Activated CD4-positive, alpha-beta T cell treated with anti-CD3 and anti-CD28 coated beads, Interleukin-2, amount 50 U/mL, for 1 hour (primary cell): Measurements from ENCODE around the gene PARD3B.

ENCODE experiments used
- DNase-seq: peaks from one replicate; pipeline ENCODE4 v3.0.0-alpha.2; 2020

PARD3B gene

DNA sequence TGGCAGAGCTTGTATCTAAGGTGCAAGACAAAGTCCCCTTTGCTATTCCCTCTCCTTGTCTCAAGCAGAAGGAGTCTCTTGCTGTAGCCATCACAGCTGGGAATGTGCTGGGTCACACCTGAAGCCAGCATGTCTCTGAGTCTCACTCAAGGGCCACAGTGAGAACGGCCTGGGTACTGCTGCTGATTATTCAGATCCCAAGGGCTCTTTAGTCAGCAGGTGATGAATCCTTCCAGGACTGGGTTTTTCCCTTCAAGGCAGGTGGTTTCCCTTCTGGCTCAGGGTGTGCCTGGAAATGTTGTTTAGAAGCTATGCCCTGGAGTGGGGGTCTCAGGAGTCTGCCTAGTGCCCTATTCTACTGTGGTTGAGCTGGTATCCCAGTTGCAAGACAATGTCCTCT, 356.3 kb downstream of the PARD3B start:
- no peak for DNase-seq

DNA sequence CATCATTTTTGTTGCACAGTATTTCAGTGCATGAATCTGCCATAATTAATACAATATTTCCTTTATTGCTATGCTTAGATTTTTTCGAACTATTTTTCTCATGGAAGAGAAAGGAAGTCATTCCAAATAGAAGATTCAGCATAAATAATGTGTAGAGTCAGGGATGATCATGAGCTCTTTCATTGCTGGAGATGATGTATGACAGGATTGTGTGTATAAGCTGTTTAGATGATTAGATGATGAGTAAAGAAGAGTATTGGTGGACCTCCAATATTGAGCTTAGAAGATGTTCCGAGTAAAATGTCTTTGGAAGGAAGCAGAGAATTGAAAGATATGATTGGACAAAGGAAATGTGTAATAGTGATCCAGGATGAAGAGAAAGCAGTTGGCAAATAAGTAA, 364.5 kb downstream of the PARD3B start:
- DNase-seq, result no peak

DNA sequence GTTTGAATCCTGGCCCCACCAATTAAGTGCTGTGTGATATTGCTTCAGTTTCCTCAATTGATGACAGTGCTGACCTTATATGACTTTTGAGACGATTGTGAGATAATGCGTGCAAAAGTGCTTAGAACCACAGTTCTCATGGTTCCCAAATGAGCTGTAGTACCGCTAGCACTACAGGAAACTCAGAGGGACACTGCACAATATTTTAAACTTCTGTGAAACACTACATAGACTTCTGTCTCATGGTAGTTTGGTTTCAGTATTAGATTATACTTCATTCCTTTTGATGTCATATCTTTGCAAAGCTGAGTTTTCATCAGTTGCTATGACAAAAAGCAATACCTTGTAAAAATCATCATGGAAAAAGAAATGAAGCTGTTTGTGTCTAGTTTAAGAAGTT, 368.0 kb downstream of the PARD3B start:
- DNase-seq, result no peak

DNA sequence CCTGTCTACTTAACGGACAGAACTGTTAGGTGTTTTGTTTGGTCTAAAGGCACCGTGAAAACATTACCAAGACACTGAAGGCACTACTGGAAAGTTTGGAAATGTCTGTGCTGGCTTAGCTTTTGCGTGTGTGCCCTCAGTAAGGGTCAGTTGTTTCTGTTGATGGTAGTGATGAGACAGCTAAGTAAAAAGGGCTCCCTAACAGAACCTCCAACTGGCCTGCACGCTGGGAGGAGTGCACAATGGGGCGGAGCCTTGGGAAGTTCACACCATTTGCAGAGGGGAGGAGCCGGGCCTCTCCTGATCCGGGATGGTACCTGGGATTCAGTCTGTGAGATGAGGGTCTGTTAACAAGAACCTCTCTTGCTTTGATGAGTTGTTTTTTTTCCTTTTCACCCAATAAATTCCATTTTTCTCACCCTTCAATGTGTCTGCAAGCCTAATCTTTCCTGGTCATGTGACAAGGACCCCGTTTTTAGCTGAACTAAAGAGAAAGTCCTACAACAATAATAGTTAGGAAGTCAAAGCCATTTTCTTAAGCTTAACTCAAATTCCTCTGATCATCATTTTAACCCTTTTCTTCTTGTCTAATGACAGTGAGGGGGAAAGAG, 368.7 kb downstream of the PARD3B start:
- DNase-seq, result no peak

DNA sequence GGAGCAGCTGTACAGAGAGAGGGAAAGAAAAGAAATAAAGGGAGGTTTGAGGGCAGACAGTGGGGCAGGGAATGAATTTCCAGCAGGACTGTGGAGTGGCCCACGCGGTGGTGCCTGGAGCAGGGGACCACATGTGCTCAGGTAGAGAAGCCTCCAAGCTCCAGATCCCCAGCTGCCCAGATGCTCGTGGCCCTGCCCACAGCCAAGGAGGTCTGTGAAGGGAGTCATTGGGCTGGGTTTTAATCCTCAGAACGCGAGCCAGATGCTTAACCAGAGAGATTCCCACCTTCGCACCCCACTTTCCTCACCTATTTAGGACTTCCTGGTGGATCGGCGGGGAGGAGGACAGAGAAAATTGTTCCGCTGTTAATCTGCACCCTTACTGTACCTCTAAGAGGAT, 369.4 kb downstream of the PARD3B start:
- no peak for DNase-seq

DNA sequence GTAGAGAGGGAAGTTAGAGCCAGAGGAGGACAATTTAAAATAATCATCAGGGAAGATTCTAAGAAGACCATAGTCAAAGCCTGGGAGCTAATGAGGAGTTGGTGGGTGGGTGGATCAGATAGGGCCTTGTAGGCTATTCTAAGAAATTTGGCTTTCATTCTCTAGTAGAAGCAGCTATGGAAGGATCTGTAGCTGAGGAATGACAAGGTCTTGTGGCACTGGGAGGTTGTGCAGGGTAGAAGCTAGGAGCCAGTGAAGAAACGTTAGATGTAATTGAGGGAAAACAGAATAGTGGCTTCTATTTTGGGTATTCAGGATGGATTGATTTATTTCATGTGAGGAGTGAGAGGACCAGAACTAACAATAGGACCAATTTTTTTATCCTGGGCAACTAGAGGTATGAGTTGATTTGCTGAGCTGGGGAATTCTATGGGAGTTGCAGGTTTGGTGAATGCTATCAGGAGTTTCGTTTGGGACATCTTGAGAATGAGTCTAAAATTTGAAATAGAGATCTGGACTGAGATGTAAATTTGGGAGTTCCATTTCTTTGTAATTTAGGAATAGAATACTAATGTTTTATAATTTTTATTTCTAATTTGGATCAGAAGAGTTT, 371.9 kb downstream of the PARD3B start:
- no peak for DNase-seq

DNA sequence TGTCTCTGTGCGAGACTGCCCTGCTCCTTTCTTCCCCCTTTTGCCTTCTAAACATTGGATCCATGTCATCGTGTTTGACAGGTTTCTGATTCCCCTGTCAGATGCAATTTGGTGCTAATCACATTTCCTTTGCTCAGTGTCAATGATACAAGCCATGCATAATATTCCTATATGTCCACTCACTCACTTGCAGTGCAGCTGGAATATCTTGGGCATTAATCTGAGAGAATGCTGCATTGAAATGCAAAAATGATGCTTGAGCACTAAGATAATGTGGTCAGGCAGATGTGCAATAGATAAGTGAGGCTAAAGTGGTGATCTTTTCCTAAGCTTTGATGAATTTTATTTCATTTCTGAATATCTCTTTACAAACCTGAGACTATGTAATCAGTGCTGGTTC, 375.5 kb downstream of the PARD3B start:
- DNase-seq, result no peak

DNA sequence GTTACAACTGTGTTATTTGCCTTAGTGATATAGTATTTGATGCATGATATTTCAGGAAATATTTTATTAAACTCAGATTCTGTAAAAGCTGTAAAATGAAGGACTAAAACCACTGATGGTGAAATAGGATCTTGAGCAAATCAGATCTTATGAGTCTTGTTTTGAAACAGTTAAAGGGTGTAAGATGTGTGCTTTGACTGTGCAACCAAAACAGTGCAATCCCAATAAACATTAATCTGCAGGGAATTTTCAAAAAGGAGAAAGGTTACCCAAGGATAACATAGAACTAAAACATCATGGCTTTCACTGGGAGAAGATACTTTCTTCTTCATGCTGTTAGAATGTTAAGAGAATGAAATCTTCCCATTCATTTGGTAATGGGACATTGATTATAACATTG, 378.7 kb downstream of the PARD3B start:
- DNase-seq, result no peak

DNA sequence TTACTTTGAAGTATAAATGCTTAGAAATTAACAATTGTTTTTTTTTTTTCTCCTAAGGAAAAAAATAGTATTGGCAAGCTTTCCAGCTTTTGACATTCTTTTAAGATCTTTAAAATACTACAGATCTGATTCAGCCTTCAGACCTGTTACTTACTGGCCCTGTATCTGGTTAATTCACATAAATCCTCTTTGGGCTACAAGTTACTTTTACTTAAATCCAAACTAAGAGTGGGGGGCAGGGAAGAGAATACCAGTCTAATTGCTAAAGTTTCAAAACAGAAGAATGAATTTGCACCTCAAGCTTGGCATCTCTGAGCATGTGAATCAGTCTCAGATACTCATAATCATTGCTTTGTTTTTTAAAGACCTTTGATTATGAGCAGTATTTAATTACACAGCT, 386.3 kb downstream of the PARD3B start:
- no peak for DNase-seq

DNA sequence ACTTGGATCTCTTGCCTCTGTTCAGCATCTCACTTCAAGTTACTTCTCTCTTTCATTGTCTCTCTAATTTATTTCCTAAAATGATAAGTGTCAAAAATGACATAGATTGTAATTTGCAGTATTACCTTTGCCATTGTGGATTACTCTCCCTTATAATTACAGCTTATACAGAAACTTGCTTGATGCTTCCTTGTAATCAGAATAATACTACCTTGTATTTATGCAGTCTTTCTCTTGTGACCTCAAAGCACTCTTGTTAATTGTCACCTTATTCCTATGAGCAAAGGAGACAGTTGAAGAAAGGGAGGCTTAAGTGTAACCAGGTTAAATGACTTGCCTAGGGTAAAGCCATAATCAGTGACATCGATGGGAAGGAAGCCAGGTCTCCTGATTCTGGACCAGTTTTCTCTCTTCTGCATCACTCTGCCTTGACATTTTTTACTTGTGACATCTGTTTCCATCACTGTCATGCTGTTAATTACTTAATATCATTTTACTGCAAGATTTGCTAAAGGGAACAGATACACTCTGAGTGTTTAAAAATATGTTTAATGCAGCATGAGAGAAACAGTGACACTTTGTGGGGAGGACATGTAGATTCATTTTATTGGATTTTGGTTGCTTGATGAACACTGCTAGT, 388.6 kb downstream of the PARD3B start:
- DNase-seq, result no peak

DNA sequence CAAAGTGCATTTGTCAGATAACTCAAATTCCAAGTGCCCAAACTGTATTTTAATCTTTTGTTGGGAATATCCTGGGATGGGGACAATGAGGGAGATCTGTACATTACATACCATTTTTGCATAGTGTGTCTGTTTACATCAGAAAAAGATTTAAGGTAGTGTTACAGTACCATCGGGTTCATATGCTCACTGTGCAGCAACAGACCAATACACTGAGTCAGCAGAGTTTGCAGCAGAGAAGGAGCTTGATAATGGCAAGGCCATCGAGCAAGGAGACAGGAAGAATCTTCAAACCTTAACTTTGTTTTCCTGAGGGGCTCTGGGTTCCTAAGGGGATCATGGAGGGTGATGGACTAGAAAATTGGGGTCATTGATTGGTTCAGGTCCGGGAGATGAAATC, 399.7 kb downstream of the PARD3B start:
- DNase-seq, result no peak

DNA sequence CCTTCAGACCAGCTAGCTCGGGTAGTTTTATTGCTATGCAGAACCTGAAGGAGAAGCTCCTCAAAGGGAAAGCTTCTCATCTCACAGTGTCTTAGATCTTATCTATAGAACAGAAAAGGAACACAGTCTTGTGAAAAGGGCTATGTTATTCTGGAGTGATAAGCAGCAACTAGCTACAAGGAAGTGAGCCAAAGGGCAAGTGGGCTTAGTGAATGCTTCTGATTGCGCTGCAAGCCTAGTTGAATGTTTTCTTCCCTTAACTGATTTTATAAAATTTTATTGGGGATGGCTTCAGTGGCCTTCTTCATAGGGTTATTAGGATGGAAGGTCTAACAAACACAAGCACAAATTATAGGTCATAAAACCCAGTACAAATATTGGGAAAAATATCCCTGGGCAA, 400.1 kb downstream of the PARD3B start:
- DNase-seq, result no peak

DNA sequence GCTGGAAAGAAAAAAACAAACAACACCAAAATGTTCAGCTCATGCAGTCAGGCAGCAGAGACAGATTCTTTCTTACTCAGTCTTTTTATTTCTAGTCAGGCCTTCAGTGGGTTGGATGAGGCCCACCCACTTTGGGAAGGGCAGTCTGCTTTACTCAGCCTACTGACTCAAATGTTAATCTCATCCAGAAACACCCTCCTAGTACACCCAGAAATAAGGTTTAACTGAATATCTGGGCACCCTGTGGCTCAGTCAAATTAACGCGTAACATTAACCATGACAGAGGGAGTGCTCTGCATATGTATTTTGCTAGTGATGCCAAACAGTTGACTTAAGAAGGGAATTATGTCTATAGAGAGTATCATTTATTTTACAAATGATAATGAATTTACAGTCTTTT, 401.6 kb downstream of the PARD3B start:
- DNase-seq, result no peak

DNA sequence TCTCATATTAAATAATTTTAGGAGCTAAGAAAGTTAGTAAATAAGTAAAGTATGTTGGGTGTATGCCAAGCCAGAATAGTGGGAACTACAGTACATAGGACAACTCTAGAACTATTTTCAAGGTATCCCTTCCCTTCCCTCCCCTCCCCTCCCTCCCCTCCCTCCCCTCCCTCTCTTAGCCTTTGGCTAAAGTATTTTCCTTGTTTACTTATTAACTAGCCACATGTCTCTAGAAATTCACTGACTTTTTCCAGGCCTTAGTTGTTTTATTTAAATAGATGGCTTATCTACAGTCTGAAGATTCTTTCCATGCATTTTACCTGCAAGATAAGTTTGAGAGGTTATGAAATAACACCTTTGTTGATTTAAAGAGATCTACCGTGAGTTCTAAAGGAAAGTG, 402.1 kb downstream of the PARD3B start:
- DNase-seq, result no peak

DNA sequence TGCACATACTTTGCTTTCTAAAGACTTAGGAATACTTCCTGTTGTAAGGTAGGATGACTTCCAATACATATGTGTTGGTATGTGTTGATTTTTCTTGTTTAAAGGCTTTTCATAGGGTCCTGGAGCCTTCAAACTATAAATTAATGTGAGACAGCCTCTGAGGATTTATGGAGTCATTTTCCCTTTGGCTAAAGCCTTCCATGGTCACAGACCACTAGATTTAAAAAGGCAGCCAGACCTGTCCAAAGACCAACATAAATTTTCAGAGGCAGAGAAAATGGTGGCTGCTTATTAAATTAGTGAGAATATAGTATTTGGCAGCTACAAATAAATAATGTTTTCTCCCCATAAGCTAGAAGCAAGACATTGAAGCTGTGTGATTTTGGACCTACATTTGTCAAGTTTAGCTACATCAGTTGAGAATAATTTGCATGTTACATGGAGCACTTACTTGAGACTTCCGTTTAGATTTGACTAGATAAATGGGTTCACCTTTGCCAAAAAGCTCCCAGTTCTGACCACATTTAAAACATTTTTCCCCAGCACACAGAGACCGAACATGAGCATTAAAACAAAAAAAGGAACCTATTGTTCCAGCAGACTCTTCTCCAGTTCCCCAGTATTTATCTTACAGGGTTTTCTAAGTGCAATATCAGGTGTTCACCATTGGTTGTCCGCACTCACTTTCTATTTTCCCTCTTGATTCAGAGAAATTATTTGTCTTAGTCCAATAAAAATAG, 402.9 kb downstream of the PARD3B start:
- DNase-seq, result no peak

DNA sequence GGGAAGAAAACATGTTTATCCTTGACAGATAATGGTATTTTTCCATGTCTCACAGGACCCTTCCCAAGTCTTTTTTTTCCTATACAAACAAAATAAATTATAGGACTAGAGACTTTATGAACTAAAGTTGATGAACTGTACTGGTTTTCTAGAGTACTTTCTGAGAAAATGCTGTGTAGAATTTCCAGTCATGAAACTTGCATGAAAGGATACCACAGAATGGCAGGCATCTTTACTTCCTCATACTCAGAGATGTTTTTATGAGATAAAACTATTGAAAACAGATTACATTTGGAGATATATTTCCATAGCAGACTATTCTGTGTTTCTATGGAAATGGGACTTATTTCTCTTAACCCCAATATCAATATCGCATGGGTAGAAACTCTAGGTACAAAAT, 403.5 kb downstream of the PARD3B start:
- DNase-seq, result no peak

DNA sequence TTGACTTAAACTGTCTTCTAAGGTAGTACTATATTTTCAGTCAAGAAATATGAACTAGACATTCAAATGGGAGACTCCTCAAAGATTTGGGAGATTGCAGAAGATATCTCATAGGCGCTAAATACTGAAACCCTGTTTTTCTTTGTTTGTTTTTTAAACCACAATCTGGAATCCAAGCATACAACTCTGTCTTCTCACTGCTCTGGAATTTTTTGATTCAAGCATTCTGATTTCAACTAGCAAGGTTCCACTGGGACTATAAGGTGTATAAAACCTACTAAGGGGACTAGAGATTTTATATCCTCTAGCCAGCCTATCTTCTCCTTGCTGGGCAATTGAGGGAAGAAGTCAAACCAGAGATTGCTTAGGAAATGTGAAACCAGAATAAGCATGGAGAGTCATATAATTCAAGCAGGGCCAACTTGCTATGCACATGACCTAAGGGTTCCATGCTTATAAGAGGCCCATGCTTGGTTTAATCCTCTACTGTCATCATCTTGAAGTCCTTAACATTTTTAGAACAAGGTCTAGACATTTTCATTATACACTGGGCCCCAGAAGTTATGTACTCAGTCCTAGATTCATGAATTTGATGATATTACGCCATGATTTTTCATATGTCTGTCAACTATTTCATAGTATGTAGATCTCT, 405.5 kb downstream of the PARD3B start:
- no peak for DNase-seq

DNA sequence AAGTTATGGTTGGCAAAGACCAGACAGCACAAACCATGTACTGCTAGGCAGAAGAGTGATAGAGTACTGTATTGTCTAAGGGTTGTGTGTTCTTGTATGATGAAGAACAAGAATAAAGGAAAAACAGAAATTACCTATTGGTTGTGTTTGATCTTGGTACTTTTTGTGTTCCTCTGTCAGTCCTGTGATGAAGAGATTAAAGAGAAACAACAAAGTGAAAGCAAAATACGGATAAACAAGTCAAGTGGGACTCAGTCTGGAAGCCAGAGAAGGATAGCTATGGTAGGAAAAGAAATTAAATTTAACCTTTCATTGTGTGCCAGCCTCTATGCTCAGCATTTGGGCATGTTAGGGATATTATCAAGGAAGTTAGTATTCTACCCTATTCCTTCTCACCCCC, 413.1 kb downstream of the PARD3B start:
- DNase-seq, result no peak

DNA sequence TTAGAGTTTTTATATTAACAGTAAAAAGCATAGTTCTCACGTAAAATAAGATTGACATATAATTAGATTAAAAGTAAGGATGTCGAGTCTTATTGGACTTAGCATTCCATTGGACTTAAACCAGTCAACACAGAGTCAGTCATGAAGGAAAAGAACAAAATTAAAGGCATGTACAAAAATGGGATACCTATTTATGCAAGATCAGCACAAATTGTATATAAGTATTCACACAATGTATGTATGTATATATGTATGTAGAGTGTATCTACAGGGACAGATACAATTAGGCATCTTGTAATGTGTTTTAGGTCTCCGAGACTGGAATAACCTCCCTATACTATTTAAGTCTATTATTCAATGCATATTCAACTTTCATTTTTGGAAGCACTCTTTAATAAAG, 419.1 kb downstream of the PARD3B start:
- DNase-seq, result no peak

DNA sequence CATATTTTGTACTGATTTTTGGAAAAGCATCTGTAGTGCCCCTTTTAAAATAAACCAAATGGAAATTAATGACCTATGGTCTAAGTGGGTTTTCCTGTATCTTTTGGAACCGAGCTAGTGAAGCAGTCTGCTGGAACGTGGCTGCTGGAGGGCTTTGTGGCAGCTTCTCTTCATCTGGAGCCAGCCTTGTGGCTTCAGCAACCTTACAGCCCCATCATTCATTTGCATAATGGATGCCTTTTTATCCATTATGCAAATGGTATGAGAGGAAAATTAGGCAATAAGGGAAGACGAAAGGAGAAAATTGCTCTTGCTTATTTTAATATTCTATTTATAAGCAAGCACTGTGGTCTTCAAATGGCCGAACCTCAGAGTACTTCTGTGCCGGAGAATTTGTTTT, 421.0 kb downstream of the PARD3B start:
- DNase-seq, result no peak

DNA sequence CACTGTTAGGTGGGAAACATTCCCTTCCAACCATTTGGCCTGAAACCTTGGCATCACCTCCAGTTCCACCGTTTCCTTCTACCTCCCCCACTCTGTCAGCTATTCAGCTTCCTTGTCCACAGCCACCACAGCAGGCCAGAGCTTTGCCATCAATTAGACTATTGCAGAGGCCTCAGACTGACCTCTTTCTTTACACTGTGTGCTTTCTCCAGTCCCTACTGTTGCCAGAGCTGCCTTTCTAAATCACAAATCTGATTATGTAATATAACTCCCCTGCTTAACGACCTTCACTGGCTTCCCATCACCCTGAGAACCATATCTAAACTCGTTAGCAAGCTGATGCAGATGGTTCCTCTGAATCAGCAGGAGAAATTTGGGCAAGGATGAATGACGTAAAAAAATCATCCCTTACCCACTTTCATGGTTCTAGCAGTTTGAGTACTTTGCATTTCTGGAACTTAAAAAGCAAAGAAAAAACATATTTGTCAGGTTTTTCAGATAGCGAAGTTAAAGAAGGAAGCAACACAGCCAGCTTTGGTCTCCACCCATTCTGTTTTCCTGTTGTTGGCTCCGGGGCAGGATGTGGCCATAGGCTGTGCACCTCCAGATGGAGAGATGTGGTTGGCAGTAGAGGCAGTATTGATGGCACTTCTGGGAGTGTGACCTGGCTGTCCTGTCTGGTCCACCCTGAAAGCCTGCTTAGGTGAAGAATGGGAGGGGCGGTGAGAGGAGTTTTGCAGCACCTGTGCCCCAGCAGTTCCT, 422.1 kb downstream of the PARD3B start:
- peak; percentile 43 for DNase-seq

DNA sequence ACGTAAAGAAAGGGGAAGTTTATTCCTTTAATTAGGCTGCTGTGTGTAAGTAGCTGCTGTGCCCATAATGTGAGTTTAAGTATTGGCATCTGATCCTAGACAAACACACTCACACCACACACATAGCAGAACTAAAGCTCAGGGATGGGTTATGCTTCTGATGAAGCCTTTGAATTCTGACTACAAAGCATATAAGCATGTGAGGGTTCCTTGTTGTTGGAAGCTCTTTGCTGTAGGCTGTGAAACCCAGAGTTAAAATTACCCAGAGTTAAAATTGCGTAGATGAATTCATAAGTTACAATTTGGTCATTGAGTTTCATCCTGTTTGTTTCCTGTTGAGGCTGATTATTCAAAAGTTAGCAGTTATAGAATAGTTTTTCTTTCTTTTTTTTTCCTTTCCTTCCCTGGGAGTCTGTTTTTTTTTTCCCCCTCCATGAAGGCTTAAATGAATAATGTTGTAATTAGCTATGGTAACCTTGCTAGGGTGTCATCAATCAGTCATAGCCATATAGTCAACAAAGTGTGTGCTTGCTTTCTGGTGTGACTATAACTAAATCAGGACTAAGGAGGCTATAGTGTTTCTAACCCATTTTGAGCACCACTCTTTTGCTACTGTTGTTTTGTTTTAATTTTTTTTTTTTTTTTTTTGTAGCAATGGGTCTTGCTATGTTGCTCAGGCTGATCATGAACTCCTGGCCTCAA, 426.1 kb downstream of the PARD3B start:
- DNase-seq, result no peak
